Activated CD4-positive, alpha-beta memory T cell treated with anti-CD3 and anti-CD28 coated beads, Interleukin-2, amount 10 ng/mL, durations not matched to agents 7 days and 5 days (primary cell): Measurements from ENCODE around the gene PLAA. TPM values are rescaled to one million over a fixed set of nuclear protein-coding genes. Genes with fewer than 3 reads are reported as not detected.

ENCODE experiments used
- CTCF ChIA-PET: fragments of 350-600 bp; sonication (Branson Sonifier 250); formaldehyde crosslinking; loops from one replicate; lab custom pipeline; 2021; ENCODE audit warnings: antibody characterized with exemption, inconsistent platforms; lab: Charles Lee
- POLR2A ChIA-PET: fragments of 350-600 bp; sonication (Branson Sonifier 250); formaldehyde crosslinking; loops from one replicate; lab custom pipeline; 2021; ENCODE audit warnings: antibody characterized with exemption; lab: Charles Lee
- DNase-seq: peaks from one replicate; pipeline ENCODE4 v3.0.0-alpha.2; 2020
- H3K27ac Mint-ChIP-seq: one replicate; pipeline ENCODE4 v1.8.0; 2021; ENCODE audit warnings: mild to moderate bottlenecking, mixed read lengths
- H3K27me3 Mint-ChIP-seq: one replicate; pipeline ENCODE4 v1.8.0; 2021; ENCODE audit warnings: mixed read lengths
- H3K36me3 Mint-ChIP-seq: one replicate; pipeline ENCODE4 v1.8.0; 2021; ENCODE audit warnings: low read depth, mixed read lengths
- H3K4me1 Mint-ChIP-seq: one replicate; pipeline ENCODE4 v1.8.0; 2021; ENCODE audit warnings: mixed read lengths
- H3K4me3 Mint-ChIP-seq: one replicate; pipeline ENCODE4 v1.8.0; 2021; ENCODE audit warnings: mild to moderate bottlenecking, mixed read lengths
- H3K9me3 Mint-ChIP-seq: one replicate; pipeline ENCODE4 v1.8.0; 2021; ENCODE audit warnings: mixed read lengths
- total RNA-seq, 2 experiments: library from RNA; stranded (reverse); gene quantifications; one replicate each; pipeline ENCODE4 v1.2.3, GENCODE V29; 2021

Gene PLAA
- total RNA-seq, 2 experiments from 2014 or later = 34.1 to 35.9 TPM

GRCh38 chr9:26954050-26954508 lies 7.0 kb upstream of the PLAA start:
- no peak for DNase-seq

GRCh38 chr9:26951794-26952193 lies 4.8 kb upstream of the PLAA start:
- DNase-seq = no peak
- no peaks in the 10 kb centered on the region for H3K27me3 Mint-ChIP-seq
- CTCF ChIA-PET = no interaction called here
- no peak overlapping the region for H3K27ac Mint-ChIP-seq
- no peak overlapping the region for H3K4me3 Mint-ChIP-seq
- no peaks in the 10 kb centered on the region for H3K36me3 Mint-ChIP-seq
- H3K9me3 Mint-ChIP-seq = no peaks in the 10 kb centered on the region
- POLR2A ChIA-PET = no interaction called here
- peaks cover 57% of the 10 kb centered on the region for H3K4me1 Mint-ChIP-seq

More at GRCh38 chr9:26954050-26954508, 7.0 kb upstream of the PLAA start:
- Mint-ChIP-seq H3K9me3 (no peaks in the 10 kb centered on the region), H3K4me1 (peaks cover 57% of the 10 kb centered on the region), H3K27me3 (no peaks in the 10 kb centered on the region), H3K4me3 (peak overlapping the region; percentile 41), H3K36me3 (no peaks in the 10 kb centered on the region), H3K27ac (peak overlapping the region; percentile 90)
- POLR2A ChIA-PET = interaction anchor here (3.1 to 4.7 kb wide), 2 partner anchors 7 to 62 kb away, joined by 31 to 73 read pairs; partner anchors contain the start of genes CAAP1 and PLAA
- CTCF ChIA-PET = no interaction called here

- Mint-ChIP-seq H3K27me3 (no peaks in the 10 kb centered on the region), H3K9me3 (no peaks in the 10 kb centered on the region), H3K4me1 (peaks cover 54% of the 10 kb centered on the region), H3K27ac (no peak overlapping the region), H3K4me3 (no peak overlapping the region), H3K36me3 (peaks cover 4% of the 10 kb centered on the region)
- no peak for DNase-seq
- ChIA-PET CTCF (no interaction called here), POLR2A (no interaction called here)
Observed at GRCh38 chr9:26950521-26950920, 3.5 kb upstream of the PLAA start.

- no peak overlapping the region for H3K27ac Mint-ChIP-seq
- H3K4me1 Mint-ChIP-seq = peaks cover 53% of the 10 kb centered on the region
- no peak overlapping the region for H3K4me3 Mint-ChIP-seq
- H3K36me3 Mint-ChIP-seq = peaks cover 7% of the 10 kb centered on the region
- ChIA-PET CTCF (interaction anchor here (0.7 kb wide), 1 partner anchor 54 kb away, joined by 3 read pairs; no protein-coding TSS in a partner anchor), POLR2A (no interaction called here)
- H3K9me3 Mint-ChIP-seq = no peaks in the 10 kb centered on the region
- DNase-seq = no peak
- no peaks in the 10 kb centered on the region for H3K27me3 Mint-ChIP-seq
Observed at GRCh38 chr9:26949637-26950069, 2.6 kb upstream of the PLAA start.

GRCh38 chr9:26947736-26948135 lies 694 bp upstream of the PLAA start:
- Mint-ChIP-seq H3K36me3 (peaks cover 25% of the 10 kb centered on the region), H3K4me1 (peaks cover 56% of the 10 kb centered on the region), H3K27me3 (no peaks in the 10 kb centered on the region), H3K27ac (peak overlapping the region; percentile 92), H3K9me3 (no peaks in the 10 kb centered on the region), H3K4me3 (peak overlapping the region; percentile 85)
- POLR2A ChIA-PET = interaction anchor here (0.8 to 3.6 kb wide), 9 partner anchors 8 to 625 kb away, joined by 3 to 73 read pairs (median 4); partner anchors contain the start of genes CAAP1 and IFT74
- CTCF ChIA-PET = interaction anchor here (0.7 to 1.3 kb wide), 2 partner anchors 9 to 114 kb away, joined by 5 to 7 read pairs; partner anchors contain the start of gene IFT74
- DNase-seq = no peak

- POLR2A ChIA-PET = interaction anchor here (1.2 to 3.6 kb wide), 2 partner anchors 11 to 53 kb away, joined by 6 to 73 read pairs; partner anchors contain the start of genes CAAP1 and IFT74
- Mint-ChIP-seq H3K4me1 (peaks cover 72% of the 10 kb centered on the region), H3K27me3 (no peaks in the 10 kb centered on the region), H3K4me3 (peak overlapping the region; percentile 85), H3K9me3 (no peaks in the 10 kb centered on the region), H3K36me3 (peaks cover 36% of the 10 kb centered on the region), H3K27ac (peak overlapping the region; percentile 92)
- CTCF ChIA-PET = no interaction called here
- no peak for DNase-seq
Observed at GRCh38 chr9:26945591-26945990, 1.5 kb downstream of the PLAA start.

- Mint-ChIP-seq H3K4me1 (peaks cover 60% of the 10 kb centered on the region), H3K27ac (no peak overlapping the region), H3K36me3 (peaks cover 62% of the 10 kb centered on the region), H3K4me3 (no peak overlapping the region), H3K27me3 (no peaks in the 10 kb centered on the region), H3K9me3 (peaks cover 7% of the 10 kb centered on the region)
- CTCF ChIA-PET = no interaction called here
- DNase-seq = no peak
- POLR2A ChIA-PET = interaction anchor here (1.0 to 1.2 kb wide), 2 partner anchors 12 to 48 kb away, joined by 3 read pairs; no protein-coding TSS in a partner anchor
Observed at GRCh38 chr9:26940779-26941178, 6.3 kb downstream of the PLAA start.

- peaks cover 57% of the 10 kb centered on the region for H3K36me3 Mint-ChIP-seq
- DNase-seq = no peak
- peaks cover 53% of the 10 kb centered on the region for H3K4me1 Mint-ChIP-seq
- H3K27ac Mint-ChIP-seq = no peak overlapping the region
- H3K4me3 Mint-ChIP-seq = no peak overlapping the region
- no peaks in the 10 kb centered on the region for H3K27me3 Mint-ChIP-seq
- POLR2A ChIA-PET = interaction anchor here (1.0 to 1.7 kb wide), 4 partner anchors 7 to 47 kb away, joined by 3 to 4 read pairs (median 3); partner anchors contain the start of gene PLAA
- H3K9me3 Mint-ChIP-seq = peaks cover 7% of the 10 kb centered on the region
- CTCF ChIA-PET = no interaction called here
Observed at GRCh38 chr9:26939955-26940711, 6.9 kb downstream of the PLAA start.

- Mint-ChIP-seq H3K4me3 (no peak overlapping the region), H3K27me3 (no peaks in the 10 kb centered on the region), H3K9me3 (peaks cover 7% of the 10 kb centered on the region), H3K36me3 (peaks cover 39% of the 10 kb centered on the region), H3K27ac (no peak overlapping the region), H3K4me1 (peaks cover 33% of the 10 kb centered on the region)
- CTCF ChIA-PET = interaction anchor here (0.9 kb wide), 1 partner anchor 10 kb away, joined by 3 read pairs; no protein-coding TSS in a partner anchor
- POLR2A ChIA-PET = interaction anchor here (0.6 kb wide), 1 partner anchor 10 kb away, joined by 3 read pairs; no protein-coding TSS in a partner anchor
- no peak for DNase-seq
Observed at GRCh38 chr9:26937816-26938371, 9.1 kb downstream of the PLAA start.

- Mint-ChIP-seq H3K27ac (no peak overlapping the region), H3K27me3 (no peaks in the 10 kb centered on the region), H3K9me3 (peaks cover 7% of the 10 kb centered on the region), H3K36me3 (peaks cover 33% of the 10 kb centered on the region), H3K4me1 (peaks cover 20% of the 10 kb centered on the region), H3K4me3 (no peak overlapping the region)
- no peak for DNase-seq
- ChIA-PET POLR2A (no interaction called here), CTCF (no interaction called here)
Observed at GRCh38 chr9:26935847-26936246, 11.2 kb downstream of the PLAA start.

GRCh38 chr9:26928902-26929495 lies 18.0 kb downstream of the PLAA start:
- H3K36me3 Mint-ChIP-seq = peaks cover 35% of the 10 kb centered on the region
- POLR2A ChIA-PET = interaction anchor here (0.9 to 1.4 kb wide), 4 partner anchors 11 to 36 kb away, joined by 3 to 7 read pairs (median 4); partner anchors contain the start of genes CAAP1 and IFT74
- H3K4me3 Mint-ChIP-seq = no peak overlapping the region
- no peak for DNase-seq
- no peaks in the 10 kb centered on the region for H3K9me3 Mint-ChIP-seq
- H3K4me1 Mint-ChIP-seq = no peaks in the 10 kb centered on the region
- H3K27ac Mint-ChIP-seq = no peak overlapping the region
- CTCF ChIA-PET = no interaction called here
- H3K27me3 Mint-ChIP-seq = no peaks in the 10 kb centered on the region

- ChIA-PET CTCF (no interaction called here), POLR2A (interaction anchor here (1.3 kb wide), 1 partner anchor 21 kb away, joined by 4 read pairs; the partner anchor contains the start of gene PLAA)
- no peak for DNase-seq
- Mint-ChIP-seq H3K4me1 (no peaks in the 10 kb centered on the region), H3K4me3 (no peak overlapping the region), H3K9me3 (no peaks in the 10 kb centered on the region), H3K27me3 (no peaks in the 10 kb centered on the region), H3K27ac (no peak overlapping the region), H3K36me3 (peaks cover 58% of the 10 kb centered on the region)
Observed at GRCh38 chr9:26925609-26926008, 21.4 kb downstream of the PLAA start.
